ENCODE data around the gene MNX1. TPM values are rescaled to one million over a fixed set of nuclear protein-coding genes. Genes with fewer than 3 reads are reported as not detected.

MNX1 gene
- total RNA-seq, 5 donors from 2014 or later (not counting 1 experiment from before 2014, with no cell fraction given), result 0.10 to 0.30 TPM; not detected in 3

DNA sequence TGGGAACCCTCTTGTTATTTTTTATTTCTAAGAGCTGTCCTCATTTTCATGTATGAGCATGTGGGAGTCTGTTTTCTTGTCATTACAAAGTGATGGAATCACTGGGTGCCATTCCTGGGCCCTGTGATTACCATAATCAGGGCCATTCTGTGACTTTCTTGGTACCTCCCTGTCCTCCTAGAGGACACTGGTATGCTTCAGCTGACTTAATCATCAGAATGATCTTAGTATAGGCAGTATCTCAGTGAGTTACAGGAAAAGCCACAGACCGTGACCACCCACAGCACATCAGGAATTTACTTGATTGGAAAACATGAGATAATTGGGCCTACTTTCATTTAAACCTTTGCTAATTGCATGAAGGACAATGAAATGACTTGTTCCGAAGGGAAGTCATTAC lies 53.7 kb downstream of the MNX1 start:
- Histone ChIP-seq H3K9me3 (no peaks in the 10 kb centered on the region), H3K4me3 (ENCODE audit: control insufficient read depth in 1 of 2, extremely low read depth in 1 of 2, low read length in 1 of 2) (no peak overlapping the region), H3K27me3 (replicated peaks in 1 of 2; ENCODE audit: control insufficient read depth in 2 of 2, extremely low read depth in 1 of 2, insufficient read depth in 2 of 2, low read length in 1 of 2) (no peaks in the 10 kb centered on the region), H3K36me3 (ENCODE audit: control insufficient read depth in 2 of 2, extremely low read depth in 1 of 2, insufficient read depth in 1 of 2, low read length in 1 of 2) (peaks cover 9 to 84% of the 10 kb centered on the region in 2 donors), H3K4me1 (ENCODE audit: control insufficient read depth in 1 of 2, extremely low read depth in 1 of 2, insufficient read depth in 2 of 2, low read length in 2 of 2) (peaks cover 0 to 4% of the 10 kb centered on the region in 2 experiments), H3K27ac (ENCODE audit: low read length) (no peak overlapping the region)
- ChIA-PET POLR2A (interaction anchor here in 1 of 2 donors (0.6 kb wide), 1 partner anchor 81 kb away, joined by 3 read pairs; no protein-coding TSS in a partner anchor), CTCF (interaction anchor here (0.5 to 0.6 kb wide), 2 partner anchors 20 to 33 kb away, joined by 5 to 6 read pairs; no protein-coding TSS in a partner anchor)
- Mint-ChIP-seq H3K27me3 (no peaks in the 10 kb centered on the region), H3K36me3 (peaks cover 71% of the 10 kb centered on the region), H3K9me3 (no peaks in the 10 kb centered on the region), H3K4me3 (no peak overlapping the region), H3K27ac (no peak overlapping the region), H3K4me1 (peaks cover 12 to 17% (median 17%) of the 10 kb centered on the region in 3 donors)
- no peak for DNase-seq
- ATAC-seq (replicated peaks in 1 of 4), result no peak
- 86% methylated on average over 1 of the region's 2 CpGs for WGBS (ENCODE audit: insufficient coverage)

DNA sequence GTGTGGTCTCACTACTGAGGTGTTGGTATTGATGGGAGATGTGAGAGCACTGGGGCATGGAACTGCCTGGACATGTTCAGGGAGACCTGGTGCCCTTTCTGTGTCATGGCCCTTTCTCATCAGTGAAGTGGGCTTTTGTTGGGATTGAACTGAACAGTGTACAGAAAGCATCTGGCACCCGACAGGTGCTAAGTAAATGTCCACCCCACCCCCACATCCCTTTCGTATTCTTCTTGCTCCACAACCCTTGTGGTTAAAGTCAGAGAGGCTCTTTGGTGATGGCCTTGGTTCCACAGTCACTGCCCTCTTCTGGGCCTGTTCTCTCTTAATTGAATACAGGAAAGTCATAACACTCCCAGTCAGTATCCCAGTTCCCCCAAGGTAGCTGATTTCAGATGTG lies 55.5 kb downstream of the MNX1 start:
- no peaks in the 10 kb centered on the region for H3K27me3 ChIP-seq (replicated peaks in 1 of 2; ENCODE audit: control insufficient read depth in 2 of 2, extremely low read depth in 1 of 2, insufficient read depth in 2 of 2, low read length in 1 of 2)
- no peak overlapping the region for H3K4me3 Mint-ChIP-seq
- H3K9me3 Mint-ChIP-seq, result no peaks in the 10 kb centered on the region
- DNase-seq (no peak), ATAC-seq (replicated peaks in 1 of 4) (no peak)
- peaks cover 54% of the 10 kb centered on the region for H3K36me3 Mint-ChIP-seq
- no peak overlapping the region for H3K27ac ChIP-seq (ENCODE audit: low read length)
- H3K27me3 Mint-ChIP-seq, result no peaks in the 10 kb centered on the region
- no peak overlapping the region for H3K4me3 ChIP-seq (ENCODE audit: control insufficient read depth in 1 of 2, extremely low read depth in 1 of 2, low read length in 1 of 2)
- H3K4me1 ChIP-seq (ENCODE audit: control insufficient read depth in 1 of 2, extremely low read depth in 1 of 2, insufficient read depth in 2 of 2, low read length in 2 of 2), result peaks cover 11 to 21% of the 10 kb centered on the region in 2 experiments
- POLR2A ChIA-PET, result no interaction called here
- peaks cover 9 to 66% of the 10 kb centered on the region in 2 donors for H3K36me3 ChIP-seq (ENCODE audit: control insufficient read depth in 2 of 2, extremely low read depth in 1 of 2, insufficient read depth in 1 of 2, low read length in 1 of 2)
- CTCF ChIA-PET, result interaction anchor here in 1 of 2 donors (1.0 kb wide), 1 partner anchor 50 kb away, joined by 3 read pairs; no protein-coding TSS in a partner anchor
- H3K4me1 Mint-ChIP-seq, result peaks cover 27 to 33% (median 28%) of the 10 kb centered on the region in 3 donors
- no CpG with 5 or more reads among the region's 2 CpGs for WGBS (ENCODE audit: insufficient coverage)
- no peak overlapping the region for H3K27ac Mint-ChIP-seq
- no peaks in the 10 kb centered on the region for H3K9me3 ChIP-seq

Other genes with a start within 250 kb of the MNX1 start
- 10 to 100 TPM; 79.1 to 94.8 (median 83.8) TPM for gene LMBR1, start 117.5 kb downstream of the MNX1 start, total RNA-seq
- gene NOM1, start 61.0 kb downstream of the MNX1 start, total RNA-seq, result 10 to 100 TPM; 31.7 to 47.8 (median 33.7) TPM
- 10 to 100 TPM; 50.1 to 56.8 (median 55.1) TPM for gene UBE3C, start 128.3 kb upstream of the MNX1 start, total RNA-seq